Loucy (cell line): ENCODE measurements around the gene ZNRD2.

ENCODE experiments used
- CTCF ChIP-seq: fragments of 200-600 bp; sonication (generic); conservative IDR thresholded peaks from 2 replicates; pipeline ENCODE4 v1.5.1; 2014; ENCODE audit warnings: mild to moderate bottlenecking, antibody characterized with exemption, low read length
- EZH2phosphoT487 ChIP-seq: fragments of 200-600 bp; IDR thresholded peaks from 2 replicates; pipeline ENCODE4 v1.6.1; 2018; ENCODE audit warnings: antibody characterized with exemption, mild to moderate bottlenecking, moderate library complexity, borderline replicate concordance

GRCh38 chr11:65528819-65529350 is 41.4 kb upstream of the ZNRD2 start:
- TF ChIP-seq CTCF, result no peak
- no peak for TF ChIP-seq EZH2phosphoT487
